ENCODE data around the gene CFAP20DC.
"Not testable (repeated sequence)": the region's sequence is repeated elsewhere in the genome, so short reads cannot be mapped to it uniquely, and the experiment has no call there.

CFAP20DC gene

GRCh38 chr3:59049671-59050331, at the start of gene CFAP20DC:
TSS of gene CFAP20DC (minus strand) at chr3:59050025. CDS start at chr3:59049631, 394 bp downstream.
- H3K36me3 ChIP-seq (ENCODE audit: insufficient read depth, low read depth, low read length): no peaks in the 10 kb centered on the region
- no peaks in the 10 kb centered on the region for H3K9me3 ChIP-seq (ENCODE audit: insufficient read depth, low read depth, low read length)
- no peak within 1 kb of the TSS for H3K27ac ChIP-seq (ENCODE audit: low read length)
- H3K4me1 ChIP-seq (ENCODE audit: insufficient read depth, low read length): peaks cover 10% of the 10 kb centered on the region
- peak within 1 kb of the TSS; percentile 82; the same call in 1 of the 2 replicates for H3K9ac ChIP-seq (ENCODE audit: low read depth, low read length)
- peaks cover 7% of the 10 kb centered on the region; the same call in 1 of the 2 replicates for H3K27me3 ChIP-seq (ENCODE audit: insufficient read depth, low read length)
- peak within 1 kb of the TSS; percentile 71 for H3K4me3 ChIP-seq (ENCODE audit: low read length)

DNA sequence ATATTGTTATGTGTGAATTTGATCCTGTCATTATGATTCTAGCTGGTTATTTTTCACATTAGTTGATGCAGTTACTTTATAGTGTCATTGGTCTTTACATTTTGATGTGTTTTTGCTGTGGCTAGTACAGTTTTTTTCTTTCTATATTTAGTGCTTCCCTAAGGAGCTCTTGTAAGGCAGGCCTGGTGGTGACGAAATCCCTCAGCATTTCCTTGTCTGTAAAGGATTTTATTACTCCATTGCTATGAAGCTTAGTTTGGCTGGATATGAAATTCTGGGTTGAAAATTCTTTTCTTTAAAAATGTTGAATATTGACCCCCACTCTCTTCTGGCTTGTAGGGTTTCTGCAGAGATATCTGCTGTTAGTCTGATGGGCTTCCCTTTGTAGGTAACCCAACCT, 48.7 kb upstream of the CFAP20DC start:
- H3K9ac ChIP-seq (ENCODE audit: low read depth, low read length); H3K9me3 ChIP-seq (ENCODE audit: insufficient read depth, low read depth, low read length); H3K4me3 ChIP-seq (ENCODE audit: low read length); H3K4me1 ChIP-seq (ENCODE audit: insufficient read depth, low read length); H3K36me3 ChIP-seq (ENCODE audit: insufficient read depth, low read depth, low read length); H3K27ac ChIP-seq (ENCODE audit: low read length): not testable (repeated sequence)
- H3K27me3 ChIP-seq (ENCODE audit: insufficient read depth, low read length): peaks cover 14% of the 10 kb centered on the region; the same call in 1 of the 2 replicates

DNA sequence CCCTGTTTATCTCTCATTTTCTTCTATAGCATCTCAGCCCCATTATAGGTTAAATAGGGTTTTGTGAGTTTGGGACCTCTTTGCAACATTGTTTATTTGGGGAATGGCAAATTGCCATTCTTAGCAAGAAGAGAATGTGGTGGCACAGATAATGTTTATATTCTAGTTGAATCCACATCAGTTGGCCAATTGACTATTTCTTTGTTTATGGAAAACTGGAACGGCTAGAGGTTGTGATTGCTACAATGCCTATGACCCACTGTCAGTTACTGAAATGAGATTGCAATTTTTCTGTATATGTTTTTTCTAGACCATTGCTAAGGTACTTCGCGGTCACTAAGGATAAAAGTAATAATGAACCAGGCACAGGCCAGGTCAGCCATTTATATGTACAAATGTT, 44.6 kb upstream of the CFAP20DC start:
- H3K4me1 ChIP-seq (ENCODE audit: insufficient read depth, low read length): peaks cover 2% of the 10 kb centered on the region; the same call in 1 of the 2 replicates
- H3K27ac ChIP-seq (ENCODE audit: low read length): no peak overlapping the region
- H3K27me3 ChIP-seq (ENCODE audit: insufficient read depth, low read length): peaks cover 14% of the 10 kb centered on the region; the same call in 1 of the 2 replicates
- no peaks in the 10 kb centered on the region for H3K9me3 ChIP-seq (ENCODE audit: insufficient read depth, low read depth, low read length)
- no peak overlapping the region for H3K9ac ChIP-seq (ENCODE audit: low read depth, low read length)
- H3K36me3 ChIP-seq (ENCODE audit: insufficient read depth, low read depth, low read length): no peaks in the 10 kb centered on the region
- no peak overlapping the region for H3K4me3 ChIP-seq (ENCODE audit: low read length)

DNA sequence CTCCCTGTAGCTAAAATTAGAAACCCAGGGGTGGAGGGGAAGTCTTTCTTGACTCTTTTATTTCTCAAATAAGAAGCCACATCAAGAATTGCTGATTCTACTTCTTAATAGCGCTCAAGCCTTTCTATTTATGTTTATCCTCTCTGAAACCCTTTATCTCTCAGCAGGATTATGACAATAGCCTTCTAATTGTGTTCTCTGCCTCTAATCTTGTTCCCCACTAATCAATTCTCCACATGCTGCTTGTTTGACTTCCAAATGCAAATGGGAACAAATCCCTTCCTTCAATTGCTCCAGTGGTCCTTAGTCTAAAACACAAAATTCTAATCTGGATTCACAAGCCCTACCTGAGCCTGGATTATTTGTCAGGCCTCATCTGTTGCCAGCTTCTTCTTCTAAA, 43.7 kb upstream of the CFAP20DC start:
- H3K27ac ChIP-seq (ENCODE audit: low read length): no peak overlapping the region
- H3K27me3 ChIP-seq (ENCODE audit: insufficient read depth, low read length): peaks cover 14% of the 10 kb centered on the region; the same call in 1 of the 2 replicates
- H3K4me1 ChIP-seq (ENCODE audit: insufficient read depth, low read length): peaks cover 2% of the 10 kb centered on the region; the same call in 1 of the 2 replicates
- H3K4me3 ChIP-seq (ENCODE audit: low read length): no peak overlapping the region
- no peaks in the 10 kb centered on the region for H3K36me3 ChIP-seq (ENCODE audit: insufficient read depth, low read depth, low read length)
- H3K9ac ChIP-seq (ENCODE audit: low read depth, low read length): no peak overlapping the region
- H3K9me3 ChIP-seq (ENCODE audit: insufficient read depth, low read depth, low read length): no peaks in the 10 kb centered on the region

- Histone ChIP-seq H3K4me3 (ENCODE audit: low read length) (no peak overlapping the region), H3K9me3 (ENCODE audit: insufficient read depth, low read depth, low read length) (no peaks in the 10 kb centered on the region), H3K4me1 (ENCODE audit: insufficient read depth, low read length) (peaks cover 2% of the 10 kb centered on the region; the same call in 1 of the 2 replicates), H3K27me3 (ENCODE audit: insufficient read depth, low read length) (no peaks in the 10 kb centered on the region; the same call in 1 of the 2 replicates), H3K27ac (ENCODE audit: low read length) (no peak overlapping the region), H3K9ac (ENCODE audit: low read depth, low read length) (no peak overlapping the region), H3K36me3 (ENCODE audit: insufficient read depth, low read depth, low read length) (no peaks in the 10 kb centered on the region)
These were observed 38.9 kb upstream of the CFAP20DC start for GRCh38 chr3:59088761-59089160.

DNA sequence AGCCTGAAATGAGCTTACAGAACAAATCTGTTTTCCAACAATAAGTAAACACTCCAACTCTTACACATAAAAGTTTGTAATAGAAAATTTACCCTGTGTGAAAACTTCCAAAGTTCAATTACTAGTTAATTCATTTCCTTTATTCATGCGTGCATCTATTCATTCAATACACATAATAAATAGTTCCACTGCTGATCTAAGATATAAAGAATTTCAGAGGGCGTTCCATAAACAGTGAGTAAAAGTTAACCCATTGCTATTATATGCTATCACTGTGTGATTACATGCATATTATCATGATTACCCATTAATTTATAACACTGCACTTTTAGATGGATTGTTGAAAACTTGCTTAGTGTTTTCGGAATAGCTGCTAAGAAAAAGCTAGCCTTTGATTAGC, 36.2 kb upstream of the CFAP20DC start:
- Histone ChIP-seq H3K9ac (ENCODE audit: low read depth, low read length) (no peak overlapping the region), H3K4me1 (ENCODE audit: insufficient read depth, low read length) (no peaks in the 10 kb centered on the region), H3K4me3 (ENCODE audit: low read length) (no peak overlapping the region), H3K36me3 (ENCODE audit: insufficient read depth, low read depth, low read length) (no peaks in the 10 kb centered on the region), H3K27ac (ENCODE audit: low read length) (no peak overlapping the region), H3K9me3 (ENCODE audit: insufficient read depth, low read depth, low read length) (no peaks in the 10 kb centered on the region), H3K27me3 (ENCODE audit: insufficient read depth, low read length) (no peaks in the 10 kb centered on the region)

DNA sequence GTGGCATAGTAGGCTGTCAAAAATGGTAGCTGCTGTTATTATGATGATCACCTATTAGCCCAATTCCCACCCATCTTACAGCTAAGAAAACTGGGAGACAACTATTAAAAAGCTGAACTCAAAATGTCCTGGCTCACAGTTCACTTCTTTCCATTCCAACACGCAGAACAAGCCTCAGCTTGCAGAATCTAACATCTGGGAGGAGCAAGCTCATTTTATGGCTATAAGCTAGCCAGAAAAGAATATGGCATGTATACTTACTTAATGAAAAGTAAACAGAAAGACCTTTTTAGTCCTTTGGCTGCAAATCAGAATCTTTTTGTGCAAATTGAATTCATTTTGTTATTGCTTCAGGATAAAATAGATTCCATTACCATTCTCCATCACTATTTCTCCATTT, 34.8 kb upstream of the CFAP20DC start:
- H3K27ac ChIP-seq (ENCODE audit: low read length): no peak overlapping the region
- H3K4me3 ChIP-seq (ENCODE audit: low read length): no peak overlapping the region
- H3K36me3 ChIP-seq (ENCODE audit: insufficient read depth, low read depth, low read length): no peaks in the 10 kb centered on the region
- H3K27me3 ChIP-seq (ENCODE audit: insufficient read depth, low read length): no peaks in the 10 kb centered on the region
- H3K9me3 ChIP-seq (ENCODE audit: insufficient read depth, low read depth, low read length): no peaks in the 10 kb centered on the region
- no peak overlapping the region for H3K9ac ChIP-seq (ENCODE audit: low read depth, low read length)
- H3K4me1 ChIP-seq (ENCODE audit: insufficient read depth, low read length): no peaks in the 10 kb centered on the region

DNA sequence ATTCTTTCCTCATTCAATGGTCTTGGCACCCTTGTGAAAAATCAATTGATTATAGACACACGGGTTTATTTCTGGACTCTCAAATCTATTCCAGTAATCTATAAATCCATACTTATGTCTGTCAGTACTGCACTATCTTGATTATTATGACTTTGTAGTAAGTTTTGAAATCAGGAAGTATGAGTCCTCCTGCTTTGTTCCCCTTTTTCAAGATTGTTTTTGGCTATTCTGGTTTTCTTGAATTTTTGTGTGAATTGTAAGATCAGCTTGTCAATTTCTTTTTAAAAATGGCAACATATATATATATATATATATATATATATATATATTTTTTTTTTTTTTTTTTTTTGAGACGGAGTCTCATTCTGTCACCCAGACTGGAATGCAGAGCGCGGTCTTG, 32.3 kb upstream of the CFAP20DC start:
- H3K27me3 ChIP-seq (ENCODE audit: insufficient read depth, low read length): no peaks in the 10 kb centered on the region
- no peaks in the 10 kb centered on the region for H3K36me3 ChIP-seq (ENCODE audit: insufficient read depth, low read depth, low read length)
- no peak overlapping the region for H3K27ac ChIP-seq (ENCODE audit: low read length)
- H3K9ac ChIP-seq (ENCODE audit: low read depth, low read length): no peak overlapping the region
- H3K4me1 ChIP-seq (ENCODE audit: insufficient read depth, low read length): no peaks in the 10 kb centered on the region
- no peak overlapping the region for H3K4me3 ChIP-seq (ENCODE audit: low read length)
- H3K9me3 ChIP-seq (ENCODE audit: insufficient read depth, low read depth, low read length): no peaks in the 10 kb centered on the region

GRCh38 chr3:59081071-59081470, 31.2 kb upstream of the CFAP20DC start:
- H3K27ac ChIP-seq (ENCODE audit: low read length): no peak overlapping the region
- no peaks in the 10 kb centered on the region for H3K36me3 ChIP-seq (ENCODE audit: insufficient read depth, low read depth, low read length)
- H3K9ac ChIP-seq (ENCODE audit: low read depth, low read length): no peak overlapping the region
- H3K4me3 ChIP-seq (ENCODE audit: low read length): no peak overlapping the region
- no peaks in the 10 kb centered on the region for H3K4me1 ChIP-seq (ENCODE audit: insufficient read depth, low read length)
- no peaks in the 10 kb centered on the region for H3K27me3 ChIP-seq (ENCODE audit: insufficient read depth, low read length)
- H3K9me3 ChIP-seq (ENCODE audit: insufficient read depth, low read depth, low read length): no peaks in the 10 kb centered on the region

DNA sequence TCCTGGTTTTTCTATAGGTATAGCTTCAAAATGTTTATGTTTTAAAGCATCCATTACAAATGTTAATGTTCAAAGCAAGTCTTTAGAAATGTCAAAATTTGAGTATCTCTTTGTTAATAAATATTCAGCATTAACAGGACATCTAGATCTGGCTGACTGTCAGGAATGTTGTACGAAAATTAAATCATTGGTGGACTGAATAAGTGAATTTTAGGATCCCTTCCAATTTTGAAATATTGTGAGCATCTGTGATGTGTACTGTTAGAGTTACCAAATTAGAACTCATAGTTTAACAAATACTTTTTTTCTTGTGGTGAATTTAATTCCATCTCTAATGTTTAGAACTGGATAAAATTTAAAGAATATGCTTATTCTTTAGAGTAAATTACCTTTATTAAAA, 30.1 kb upstream of the CFAP20DC start:
- H3K4me1 ChIP-seq (ENCODE audit: insufficient read depth, low read length): no peaks in the 10 kb centered on the region
- H3K4me3 ChIP-seq (ENCODE audit: low read length): no peak overlapping the region
- no peak overlapping the region for H3K9ac ChIP-seq (ENCODE audit: low read depth, low read length)
- H3K9me3 ChIP-seq (ENCODE audit: insufficient read depth, low read depth, low read length): no peaks in the 10 kb centered on the region
- H3K27me3 ChIP-seq (ENCODE audit: insufficient read depth, low read length): no peaks in the 10 kb centered on the region
- H3K27ac ChIP-seq (ENCODE audit: low read length): no peak overlapping the region
- H3K36me3 ChIP-seq (ENCODE audit: insufficient read depth, low read depth, low read length): no peaks in the 10 kb centered on the region

DNA sequence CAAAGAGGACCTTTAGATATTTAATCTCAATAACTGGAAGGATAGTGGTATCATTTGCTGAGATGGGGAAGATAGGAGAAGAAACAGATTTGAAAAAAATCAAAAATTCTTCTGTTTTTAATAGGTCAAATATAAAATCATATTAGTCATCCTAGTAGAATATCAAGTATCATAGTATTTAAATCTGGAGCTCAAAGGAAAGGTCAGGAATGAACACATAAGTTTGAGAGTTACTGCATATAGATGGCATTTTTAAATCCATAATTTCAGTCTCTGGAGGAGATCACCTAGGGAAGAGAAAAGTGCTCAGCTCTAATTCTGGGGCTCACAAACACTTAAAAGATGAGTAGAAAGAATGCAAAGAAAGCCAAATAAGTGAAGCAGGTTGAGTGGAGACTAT, 24.9 kb upstream of the CFAP20DC start:
- H3K27me3 ChIP-seq (ENCODE audit: insufficient read depth, low read length): no peaks in the 10 kb centered on the region
- no peaks in the 10 kb centered on the region for H3K9me3 ChIP-seq (ENCODE audit: insufficient read depth, low read depth, low read length)
- no peaks in the 10 kb centered on the region for H3K36me3 ChIP-seq (ENCODE audit: insufficient read depth, low read depth, low read length)
- H3K9ac ChIP-seq (ENCODE audit: low read depth, low read length): no peak overlapping the region
- no peak overlapping the region for H3K4me3 ChIP-seq (ENCODE audit: low read length)
- H3K27ac ChIP-seq (ENCODE audit: low read length): no peak overlapping the region
- H3K4me1 ChIP-seq (ENCODE audit: insufficient read depth, low read length): no peaks in the 10 kb centered on the region

- no peaks in the 10 kb centered on the region for H3K4me1 ChIP-seq (ENCODE audit: insufficient read depth, low read length)
- H3K36me3 ChIP-seq (ENCODE audit: insufficient read depth, low read depth, low read length): no peaks in the 10 kb centered on the region
- H3K9ac ChIP-seq (ENCODE audit: low read depth, low read length): no peak overlapping the region
- no peak overlapping the region for H3K4me3 ChIP-seq (ENCODE audit: low read length)
- no peaks in the 10 kb centered on the region for H3K27me3 ChIP-seq (ENCODE audit: insufficient read depth, low read length)
- H3K27ac ChIP-seq (ENCODE audit: low read length): no peak overlapping the region
- no peaks in the 10 kb centered on the region for H3K9me3 ChIP-seq (ENCODE audit: insufficient read depth, low read depth, low read length)
These were observed 22.9 kb upstream of the CFAP20DC start for GRCh38 chr3:59072681-59073080.

Data from iPS-20b (cell line).